Stimulated activated CD4-positive, alpha-beta T cell treated with anti-CD3 and anti-CD28 coated beads, TNF-alpha, amount 100 ng/mL, for 4 hours (primary cell): Measurements from ENCODE around the gene NRF1.
"Not testable (repeated sequence)": the region's sequence is repeated elsewhere in the genome, so short reads cannot be mapped to it uniquely, and the experiment has no call there.

Experiments
- DNase-seq, 3 experiments: peaks; one replicate each; pipeline ENCODE4 v3.0.0-alpha.2; 2020; ENCODE audit warnings: low read depth in 3 of 3

Gene NRF1

DNA sequence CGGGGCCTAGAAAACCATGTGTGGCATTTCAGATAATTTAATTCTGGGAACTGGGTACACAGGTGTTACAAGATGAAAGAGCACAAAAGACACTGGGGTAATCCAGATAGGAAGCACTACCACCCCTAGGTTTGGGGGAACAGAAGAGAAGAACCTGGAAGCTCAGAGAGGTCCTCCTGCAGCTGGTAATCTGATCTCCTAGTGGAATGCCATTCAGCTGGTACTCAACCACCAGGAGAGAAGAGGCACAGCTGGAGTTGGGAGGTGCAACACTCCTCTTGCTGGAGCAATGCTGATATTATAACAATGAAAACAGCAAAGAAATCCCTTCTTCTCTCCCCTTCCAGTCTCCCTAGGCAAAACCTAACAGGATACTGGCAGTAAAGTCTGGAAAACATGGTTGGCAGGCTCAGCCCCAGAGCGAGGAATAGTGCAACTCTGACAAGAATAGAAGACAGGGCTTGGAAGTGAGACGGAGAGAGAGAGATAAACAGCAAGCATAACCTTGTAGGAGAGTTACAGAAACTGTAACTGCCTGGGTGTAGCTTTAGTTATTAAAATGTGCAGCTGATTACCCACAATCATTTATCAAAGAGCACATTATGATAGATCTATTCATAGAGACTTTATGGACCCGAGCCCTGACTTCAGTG lies 35.0 kb downstream of the NRF1 start:
- no peak for DNase-seq

DNA sequence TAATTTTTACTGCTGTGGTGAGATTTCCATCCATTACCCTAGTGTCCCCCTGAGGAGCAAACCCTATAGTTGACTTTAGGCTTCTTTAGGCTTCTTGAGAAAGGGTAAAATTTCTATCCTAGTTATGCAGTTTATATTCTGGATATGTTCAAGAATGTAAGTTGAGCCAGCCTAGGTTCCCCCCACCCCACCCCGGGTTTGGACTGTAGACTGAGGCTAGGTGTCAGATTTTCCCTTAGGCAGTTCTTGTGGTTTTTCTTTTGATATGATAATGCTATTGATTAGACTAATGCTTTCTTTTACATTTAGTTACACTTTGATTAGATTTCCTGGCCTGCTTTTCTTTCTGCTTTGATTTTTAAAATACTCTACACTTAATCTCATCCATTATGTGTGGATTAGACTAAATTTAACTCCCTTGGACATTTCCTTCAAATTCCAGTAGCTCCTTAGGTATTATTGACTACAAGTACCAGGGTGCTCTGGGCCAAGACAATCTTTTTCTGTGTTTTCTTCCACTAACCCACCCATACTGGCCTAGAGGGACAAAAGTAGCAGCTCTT lies 37.7 kb downstream of the NRF1 start:
- DNase-seq, result no peak

DNA sequence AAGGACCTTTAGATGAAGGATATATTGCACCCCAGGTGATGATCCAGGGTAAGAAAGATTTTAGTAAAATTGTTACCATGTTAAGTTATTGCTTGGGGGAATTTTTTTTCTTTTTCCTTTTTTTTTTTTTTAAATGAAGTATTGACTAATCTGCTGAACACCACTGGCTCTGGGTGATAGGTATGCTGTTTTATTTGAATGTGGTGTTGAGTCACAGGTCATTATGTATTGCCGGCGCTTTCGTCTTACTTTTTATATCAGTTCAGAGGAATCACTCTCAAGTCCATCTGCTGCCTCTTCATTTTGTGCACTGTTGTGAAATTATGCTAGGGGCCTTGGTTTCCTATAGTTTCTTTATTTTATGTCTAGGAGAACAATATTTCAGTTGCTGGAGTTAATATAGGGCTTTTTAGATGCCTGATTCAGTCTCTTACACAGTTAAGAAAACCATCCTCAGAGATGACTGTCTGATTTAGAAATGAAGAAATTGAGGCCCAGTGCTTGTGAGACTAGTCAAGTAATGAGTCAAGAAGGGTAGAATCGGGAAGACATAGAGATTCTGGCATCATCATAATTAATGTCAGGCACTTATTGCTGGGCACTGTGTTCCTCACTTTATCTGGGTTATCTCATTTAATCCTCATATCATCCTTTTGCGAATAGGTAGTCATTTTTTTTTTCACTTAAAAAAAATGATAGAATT lies 38.7 kb downstream of the NRF1 start:
- no peak for DNase-seq

DNA sequence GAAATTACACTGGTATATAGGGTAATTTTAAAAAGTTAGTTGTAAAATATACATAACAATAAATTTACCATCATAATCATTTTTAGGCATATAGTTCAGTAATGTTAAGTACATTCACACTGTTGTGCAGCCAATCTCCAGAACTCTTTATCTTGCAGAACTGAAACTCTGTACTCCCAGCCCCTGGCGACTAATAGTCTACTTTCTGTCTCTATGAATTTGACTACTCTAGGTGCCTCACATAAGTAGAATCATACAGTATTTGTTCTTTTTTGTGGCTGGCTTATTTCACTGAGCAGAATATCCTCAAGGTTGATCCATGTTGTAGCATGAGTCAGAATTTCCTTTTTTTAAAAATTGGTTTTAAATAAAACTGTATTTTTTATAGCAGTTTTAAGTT lies 41.4 kb downstream of the NRF1 start:
- DNase-seq, result no peak

- DNase-seq, result no peak
Observed at GRCh38 chr7:129655811-129656210, 44.3 kb downstream of the NRF1 start.

DNA sequence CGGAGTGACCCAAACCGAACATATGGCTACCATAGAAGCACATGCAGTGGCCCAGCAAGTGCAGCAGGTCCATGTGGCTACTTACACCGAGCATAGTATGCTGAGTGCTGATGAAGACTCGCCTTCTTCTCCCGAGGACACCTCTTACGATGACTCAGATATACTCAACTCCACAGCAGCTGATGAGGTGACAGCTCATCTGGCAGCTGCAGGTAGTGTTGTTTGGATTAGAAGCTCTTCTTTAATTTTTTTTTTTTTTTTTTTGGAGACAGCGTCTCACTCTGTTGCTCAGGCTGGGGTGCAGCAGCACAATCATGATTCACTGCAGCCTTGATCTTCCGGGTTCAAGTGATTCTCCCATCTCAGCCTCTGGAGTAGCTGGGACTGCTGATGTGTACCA lies 45.8 kb downstream of the NRF1 start:
- no peak for DNase-seq

GRCh38 chr7:129659907-129660306 lies 48.4 kb downstream of the NRF1 start:
- DNase-seq, result not testable (repeated sequence)

DNA sequence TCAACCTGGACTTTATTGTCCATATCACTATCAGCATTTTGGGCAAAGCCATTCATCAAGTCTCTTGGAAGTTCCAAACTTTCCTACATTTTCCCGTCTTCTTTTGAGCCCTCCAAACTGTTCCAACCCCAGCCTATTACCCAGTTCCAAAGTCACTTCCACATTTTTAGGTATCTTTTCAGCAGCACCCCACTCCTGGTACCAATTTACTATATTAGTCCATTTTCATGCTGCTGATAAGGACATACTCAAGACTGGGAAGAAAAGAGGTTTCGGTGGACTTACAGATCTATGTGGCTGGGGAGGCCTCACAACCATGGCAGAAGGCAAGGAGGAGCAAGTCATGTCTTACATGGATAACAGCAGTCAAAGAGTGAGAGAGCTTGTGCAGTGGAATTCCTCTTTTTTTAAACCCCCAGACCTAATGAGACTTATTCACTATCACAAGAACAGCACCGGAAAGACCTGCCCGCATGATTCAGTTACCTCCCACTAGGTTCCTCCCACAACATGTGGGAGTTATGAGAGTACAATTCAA lies 50.2 kb downstream of the NRF1 start:
- DNase-seq, result no peak

DNA sequence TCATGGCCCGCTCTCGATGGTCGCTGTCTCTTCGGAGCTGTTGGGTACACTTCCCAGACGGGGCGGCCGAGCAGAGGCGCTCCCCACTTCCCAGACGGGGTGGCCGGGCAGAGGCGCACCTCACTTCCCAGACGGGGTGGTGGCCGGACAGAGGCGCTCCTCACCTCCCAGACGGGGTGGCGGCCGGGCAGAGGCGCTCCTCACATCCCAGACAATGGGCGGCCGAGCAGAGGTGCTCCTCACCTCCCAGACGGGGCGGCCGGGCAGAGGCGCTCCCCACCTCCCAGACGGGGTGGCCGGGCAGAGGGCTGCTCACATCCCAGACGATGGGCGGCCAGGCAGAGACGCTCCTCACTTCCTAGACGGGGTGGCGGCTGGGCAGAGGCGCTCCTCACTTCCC lies 51.7 kb downstream of the NRF1 start:
- not testable (repeated sequence) for DNase-seq

- DNase-seq, result no peak
Observed at GRCh38 chr7:129664029-129665012, 52.8 kb downstream of the NRF1 start.

GRCh38 chr7:129665013-129665401 lies 53.5 kb downstream of the NRF1 start:
- DNase-seq, result no peak

- no peak for DNase-seq
Observed at GRCh38 chr7:129667116-129667515, 55.6 kb downstream of the NRF1 start.

DNA sequence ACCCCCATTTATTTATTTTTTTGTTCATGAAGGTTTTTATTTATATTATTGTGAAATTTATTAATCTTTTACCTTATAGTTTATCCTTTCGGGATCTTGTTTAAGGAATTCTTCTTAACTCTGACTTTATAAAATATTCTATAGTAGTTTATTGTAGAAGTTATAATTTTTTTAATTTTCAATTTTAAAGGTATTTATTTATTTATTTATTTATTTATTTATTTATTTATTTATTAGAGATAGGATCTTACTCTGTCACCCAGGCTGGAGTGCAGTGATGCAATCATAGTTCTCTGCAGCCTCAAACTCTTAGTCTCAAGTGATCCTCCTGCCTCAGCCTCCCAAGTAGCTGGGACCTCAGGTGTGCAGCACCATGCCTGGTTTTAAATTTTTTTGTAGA lies 56.0 kb downstream of the NRF1 start:
- no peak for DNase-seq

- no peak for DNase-seq
Observed at GRCh38 chr7:129669901-129670300, 58.4 kb downstream of the NRF1 start.

DNA sequence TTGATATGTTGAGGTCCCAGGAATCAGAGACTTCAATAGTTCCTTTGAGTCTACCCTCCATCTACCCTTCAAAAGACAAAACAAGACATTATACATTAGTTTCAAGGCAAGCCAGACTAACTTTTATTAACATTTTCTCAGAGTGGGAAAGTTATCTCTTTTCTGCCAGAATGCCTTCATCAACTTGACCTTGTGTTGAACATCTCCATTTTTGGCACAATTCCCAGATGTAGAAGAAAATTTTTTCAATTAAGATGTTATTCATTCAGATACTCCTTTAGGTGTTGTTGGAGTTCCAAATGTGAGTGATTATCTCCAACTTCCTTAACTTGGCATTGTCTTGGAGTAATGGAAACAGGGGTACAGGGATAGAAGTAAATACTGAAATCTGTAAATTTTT lies 59.1 kb downstream of the NRF1 start:
- DNase-seq, result no peak

DNA sequence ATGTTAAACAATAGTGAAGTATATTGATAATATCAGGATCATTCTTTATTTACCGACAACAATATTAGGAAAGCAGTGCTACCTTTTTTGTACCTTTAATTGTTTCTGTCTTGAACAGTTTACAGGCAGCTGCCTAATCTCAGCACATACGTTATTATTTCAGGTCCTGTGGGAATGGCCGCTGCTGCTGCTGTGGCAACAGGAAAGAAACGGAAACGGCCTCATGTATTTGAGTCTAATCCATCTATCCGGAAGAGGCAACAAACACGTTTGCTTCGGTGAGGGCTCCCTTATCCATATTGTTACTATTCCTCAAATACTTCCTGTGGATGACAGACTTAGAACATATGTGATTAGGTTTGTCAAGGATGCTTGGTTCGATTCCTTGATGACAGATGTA lies 59.7 kb downstream of the NRF1 start:
- DNase-seq, result no peak

DNA sequence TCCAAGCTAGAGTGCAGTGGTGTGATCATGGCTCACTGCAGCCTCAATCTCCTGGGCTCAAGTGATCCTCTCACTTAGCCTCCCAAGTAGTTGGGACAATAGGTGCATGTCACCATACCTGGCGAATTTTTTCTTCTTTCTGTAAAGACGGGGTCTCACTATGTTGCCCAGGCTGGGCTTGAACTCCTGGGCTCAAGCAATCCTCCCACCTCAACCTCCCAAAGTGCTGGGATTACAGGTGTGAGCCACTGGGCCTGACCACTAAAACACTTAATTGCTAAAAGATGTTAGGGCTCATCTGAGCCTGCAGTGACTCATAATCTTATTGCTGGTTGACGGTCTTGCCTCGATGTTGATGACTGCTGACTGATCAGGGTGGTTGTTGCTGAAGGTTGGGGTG lies 63.0 kb downstream of the NRF1 start:
- not testable (repeated sequence) for DNase-seq

- no peak for DNase-seq
Observed at GRCh38 chr7:129675521-129675920, 64.0 kb downstream of the NRF1 start.

- no peak for DNase-seq
Observed at GRCh38 chr7:129676017-129676897, 64.7 kb downstream of the NRF1 start.

- DNase-seq, result no peak
Observed at GRCh38 chr7:129677796-129678195, 66.3 kb downstream of the NRF1 start.

DNA sequence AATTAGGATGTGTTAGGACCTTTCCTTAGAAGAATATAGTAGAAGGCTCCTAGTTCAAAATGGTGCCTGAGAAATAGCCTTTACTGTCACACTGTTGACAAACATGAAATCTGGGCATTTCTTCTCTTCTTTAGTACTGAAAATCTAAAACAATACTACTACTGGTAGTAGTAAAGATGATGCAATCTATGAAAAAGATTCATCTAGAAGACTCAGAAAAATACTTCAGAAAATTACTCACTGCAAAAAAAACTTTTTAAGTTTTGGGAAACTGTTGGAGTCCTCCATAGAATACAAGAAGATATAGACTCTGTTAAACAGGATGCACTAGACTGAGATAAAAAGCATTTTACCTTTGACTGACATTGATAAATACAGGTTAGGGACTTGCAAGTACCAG lies 67.1 kb downstream of the NRF1 start:
- DNase-seq, result no peak
